GM23338 (cell line): ENCODE data around the gene SPRY2. TPM values are rescaled to one million over a fixed set of nuclear protein-coding genes. Genes with fewer than 3 reads are reported as not detected.

Experiments used
- ATAC-seq: fragments of 200-7000 bp; cut with Tn5 transposase; 3 replicates; pipeline ENCODE4 v1.9.1; 2020
- DNase-seq: peaks from one replicate; pipeline ENCODE4 v3.0.0-alpha.2; 2015; ENCODE audit warnings: low spot score
- H2AFZ ChIP-seq: fragments of 200-600 bp; sonication (generic); 2 replicates; pipeline ENCODE4 v1.8.0; 2016; ENCODE audit warnings: antibody characterized with exemption, mild to moderate bottlenecking, moderate library complexity
- H3F3A ChIP-seq: fragments of 200-600 bp; sonication (generic); replicated peaks from 2 replicates; pipeline ENCODE4 v1.8.0; 2017; ENCODE audit warnings: antibody characterized with exemption, mixed run types, low read depth
- H3K27ac ChIP-seq: fragments of 200-600 bp; sonication (generic); 2 replicates; pipeline ENCODE4 v1.6.1; 2016; ENCODE audit warnings: low read depth
- H3K27me3 ChIP-seq: fragments of 200-600 bp; sonication (generic); 2 replicates; pipeline ENCODE4 v1.8.0; 2016; ENCODE audit warnings: mild to moderate bottlenecking, mixed run types, moderate library complexity; ENCODE audit not compliant: insufficient read depth
- H3K36me3 ChIP-seq: fragments of 200-600 bp; sonication (generic); 2 replicates; pipeline ENCODE4 v1.8.0; 2016; ENCODE audit warnings: mild to moderate bottlenecking; ENCODE audit not compliant: insufficient read depth
- H3K4me1 ChIP-seq: fragments of 200-600 bp; sonication (generic); 2 replicates; pipeline ENCODE4 v1.8.0; 2016; ENCODE audit warnings: mild to moderate bottlenecking, moderate library complexity; ENCODE audit not compliant: insufficient read depth
- H3K4me2 ChIP-seq: fragments of 200-600 bp; sonication (generic); 2 replicates; pipeline ENCODE4 v1.7.1; 2017; ENCODE audit warnings: mixed run types
- H3K4me3 ChIP-seq: fragments of 200-600 bp; sonication (generic); 2 replicates; pipeline ENCODE4 v1.6.1; 2016; ENCODE audit warnings: mixed run types
- H3K79me2 ChIP-seq: fragments of 200-600 bp; sonication (generic); replicated peaks from 2 replicates; pipeline ENCODE4 v1.8.0; 2017; ENCODE audit warnings: mild to moderate bottlenecking; ENCODE audit not compliant: insufficient read depth
- H3K9me2 ChIP-seq: fragments of 200-600 bp; sonication (generic); 2 replicates; pipeline ENCODE4 v1.8.0; 2017; ENCODE audit not compliant: insufficient read depth
- H4K20me1 ChIP-seq: fragments of 200-600 bp; sonication (generic); replicated peaks from 2 replicates; pipeline ENCODE4 v1.8.0; 2017; ENCODE audit warnings: mild to moderate bottlenecking; ENCODE audit not compliant: insufficient read depth
- H3K27ac Mint-ChIP-seq: 2 replicates; pipeline ENCODE4 v1.8.0; 2020; ENCODE audit warnings: inconsistent platforms, mild to moderate bottlenecking, moderate library complexity, mixed read lengths
- H3K27me3 Mint-ChIP-seq: 3 replicates; pipeline ENCODE4 v1.8.0; 2022; ENCODE audit warnings: low read depth, mild to moderate bottlenecking, moderate library complexity, mixed read lengths, inconsistent platforms; ENCODE audit not compliant: insufficient read depth, poor library complexity
- H3K36me3 Mint-ChIP-seq: 3 replicates; pipeline ENCODE4 v1.8.0; 2021; ENCODE audit warnings: low read depth, mild to moderate bottlenecking, inconsistent platforms, moderate library complexity, mixed read lengths
- H3K4me1 Mint-ChIP-seq: 3 replicates; pipeline ENCODE4 v1.8.0; 2020; ENCODE audit warnings: mild to moderate bottlenecking, inconsistent platforms, mixed read lengths
- H3K4me3 Mint-ChIP-seq: 3 replicates; pipeline ENCODE4 v1.8.0; 2021; ENCODE audit warnings: moderate library complexity, mild to moderate bottlenecking, inconsistent platforms, mixed read lengths
- H3K9me3 Mint-ChIP-seq: 3 replicates; pipeline ENCODE4 v1.8.0; 2020; ENCODE audit warnings: moderate library complexity, mild to moderate bottlenecking, inconsistent platforms, mixed read lengths
- CREB1 ChIP-seq: fragments of 250-450 bp; sonication (Bioruptor Pico); IDR thresholded peaks from 2 replicates; pipeline ENCODE4 v1.5.0; 2020; ENCODE audit warnings: low read depth, mild to moderate bottlenecking, moderate library complexity
- EZH2 ChIP-seq: fragments of 200-600 bp; sonication (generic); IDR thresholded peaks from one replicate; pipeline ENCODE4 v1.8.0; 2017; ENCODE audit warnings: antibody characterized with exemption, mild to moderate bottlenecking, low read depth; ENCODE audit not compliant: unreplicated experiment
- EZH2phosphoT487 ChIP-seq: fragments of 200-600 bp; sonication (generic); IDR thresholded peaks from one replicate; pipeline ENCODE4 v1.8.1; 2018; ENCODE audit warnings: antibody characterized with exemption; ENCODE audit not compliant: unreplicated experiment
- JUNB ChIP-seq: IDR thresholded peaks from one replicate; pipeline ENCODE4 v1.6.1; 2016; ENCODE audit warnings: antibody characterized with exemption; ENCODE audit not compliant: unreplicated experiment
- POLR2AphosphoS5 ChIP-seq: IDR thresholded peaks from 2 replicates; pipeline ENCODE4 v1.6.1; 2016; ENCODE audit warnings: antibody characterized with exemption, low read depth
- ZNF331 ChIP-seq: fragments of 250-450 bp; sonication (Bioruptor Pico); IDR thresholded peaks from 2 replicates; pipeline ENCODE4 v1.5.0; 2020; ENCODE audit warnings: low read depth, mild to moderate bottlenecking, moderate library complexity
- polyA plus RNA-seq: library from polyadenylated mRNA; unstranded; fragments of >200 nt; fragmentation: Nextera tagmentation; extraction: Ambion mirVana; gene quantifications from 2 replicates; pipeline ENCODE4 v1.2.1, GENCODE V29; 2016
- total RNA-seq: library from RNA; depleted of rRNA; stranded (reverse); fragments of >200 nt; shearing (Covaris generic); gene quantifications from 2 replicates; pipeline ENCODE4 v1.2.3, GENCODE V29; 2014
- TF ChIP-seq, protein P1 (sequence below): IDR thresholded peaks from 2 replicates; pipeline ENCODE4 v1.6.1; 2016; ENCODE audit warnings: antibody characterized with exemption
- TF ChIP-seq, protein P2 (sequence below), 2 experiments: fragments of 200-600 bp in 1 of 2; sonication (generic) in 1 of 2; conservative IDR thresholded peaks; 2 replicates each; pipeline versions ENCODE4 v1.5.1 to v1.6.1; 2016 to 2017; ENCODE audit warnings: antibody characterized with exemption in 2 of 2, low read depth in 2 of 2, mild to moderate bottlenecking in 2 of 2, moderate library complexity in 1 of 2
- TF ChIP-seq, protein P3 (sequence below): IDR thresholded peaks from one replicate; pipeline ENCODE4 v1.6.1; 2018; ENCODE audit warnings: antibody characterized with exemption; ENCODE audit not compliant: unreplicated experiment

SPRY2 gene
- total and polyA plus RNA-seq, 2 experiments from 2014 or later: 21.5 to 39.1 TPM

DNA sequence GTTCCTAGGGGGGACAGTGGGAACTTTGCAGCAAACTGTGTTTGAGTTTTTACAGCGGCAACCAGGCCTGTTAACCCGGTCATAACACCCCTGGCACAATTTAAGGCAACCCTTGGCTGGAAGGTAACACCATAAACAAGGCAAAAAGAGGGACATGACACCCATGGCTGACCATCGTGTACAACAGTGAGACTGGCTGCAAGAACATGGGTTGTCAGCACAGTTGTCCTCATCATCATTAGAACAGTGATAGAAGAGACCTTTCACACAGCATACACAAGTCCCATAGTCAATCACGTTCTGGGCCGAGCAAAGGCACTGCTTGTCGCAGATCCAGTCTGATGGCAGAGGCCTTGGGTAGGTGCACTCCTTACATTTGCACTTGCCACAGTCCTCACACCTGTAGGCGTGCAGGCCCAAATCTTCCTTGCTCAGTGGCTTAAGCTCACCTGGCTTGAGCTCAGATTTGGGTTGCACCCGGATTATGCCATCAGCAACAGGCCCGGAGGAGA, 4.1 kb downstream of the SPRY2 start:
- peak overlapping the region; percentile 77 for H3K4me3 ChIP-seq
- H3K4me1 ChIP-seq: peaks cover 24% of the 10 kb centered on the region
- Mint-ChIP-seq H3K36me3 (peaks cover 41% of the 10 kb centered on the region), H3K4me3 (no peak overlapping the region), H3K9me3 (peaks cover 3% of the 10 kb centered on the region; the same call in 1 of the 3 replicates), H3K27me3 (peaks cover 9% of the 10 kb centered on the region), H3K4me1 (peaks cover 32% of the 10 kb centered on the region; the same call in 2 of the 3 replicates), H3K27ac (peak overlapping the region; percentile 65; the same call in 1 of the 2 replicates)
- ATAC-seq (no peak), DNase-seq (no peak)
- H3K79me2 ChIP-seq: peaks cover 90% of the 10 kb centered on the region
- peaks cover 22% of the 10 kb centered on the region for H3K36me3 ChIP-seq
- H3K9me2 ChIP-seq: no peaks in the 10 kb centered on the region
- peak overlapping the region; percentile 89; the same call in 1 of the 2 replicates for H3K4me2 ChIP-seq
- H3K27me3 ChIP-seq: no peaks in the 10 kb centered on the region
- H3K27ac ChIP-seq: no peak overlapping the region
- TF ChIP-seq JUNB: no peak
- no peak for TF ChIP-seq EZH2
- TF ChIP-seq, protein P1, sequence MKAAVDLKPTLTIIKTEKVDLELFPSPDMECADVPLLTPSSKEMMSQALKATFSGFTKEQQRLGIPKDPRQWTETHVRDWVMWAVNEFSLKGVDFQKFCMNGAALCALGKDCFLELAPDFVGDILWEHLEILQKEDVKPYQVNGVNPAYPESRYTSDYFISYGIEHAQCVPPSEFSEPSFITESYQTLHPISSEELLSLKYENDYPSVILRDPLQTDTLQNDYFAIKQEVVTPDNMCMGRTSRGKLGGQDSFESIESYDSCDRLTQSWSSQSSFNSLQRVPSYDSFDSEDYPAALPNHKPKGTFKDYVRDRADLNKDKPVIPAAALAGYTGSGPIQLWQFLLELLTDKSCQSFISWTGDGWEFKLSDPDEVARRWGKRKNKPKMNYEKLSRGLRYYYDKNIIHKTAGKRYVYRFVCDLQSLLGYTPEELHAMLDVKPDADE: no peak
- TF ChIP-seq, protein P2, sequence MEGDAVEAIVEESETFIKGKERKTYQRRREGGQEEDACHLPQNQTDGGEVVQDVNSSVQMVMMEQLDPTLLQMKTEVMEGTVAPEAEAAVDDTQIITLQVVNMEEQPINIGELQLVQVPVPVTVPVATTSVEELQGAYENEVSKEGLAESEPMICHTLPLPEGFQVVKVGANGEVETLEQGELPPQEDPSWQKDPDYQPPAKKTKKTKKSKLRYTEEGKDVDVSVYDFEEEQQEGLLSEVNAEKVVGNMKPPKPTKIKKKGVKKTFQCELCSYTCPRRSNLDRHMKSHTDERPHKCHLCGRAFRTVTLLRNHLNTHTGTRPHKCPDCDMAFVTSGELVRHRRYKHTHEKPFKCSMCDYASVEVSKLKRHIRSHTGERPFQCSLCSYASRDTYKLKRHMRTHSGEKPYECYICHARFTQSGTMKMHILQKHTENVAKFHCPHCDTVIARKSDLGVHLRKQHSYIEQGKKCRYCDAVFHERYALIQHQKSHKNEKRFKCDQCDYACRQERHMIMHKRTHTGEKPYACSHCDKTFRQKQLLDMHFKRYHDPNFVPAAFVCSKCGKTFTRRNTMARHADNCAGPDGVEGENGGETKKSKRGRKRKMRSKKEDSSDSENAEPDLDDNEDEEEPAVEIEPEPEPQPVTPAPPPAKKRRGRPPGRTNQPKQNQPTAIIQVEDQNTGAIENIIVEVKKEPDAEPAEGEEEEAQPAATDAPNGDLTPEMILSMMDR (conservative IDR thresholded peaks at IDR 0.05; ENCODE audit: low read depth in 2 of 2): no peak
- TF ChIP-seq ZNF331 (CRISPR knock-in tag): no peak
- H3F3A ChIP-seq: peaks cover 4% of the 10 kb centered on the region; the same call in 1 of the 2 replicates
- peaks cover 42% of the 10 kb centered on the region for H4K20me1 ChIP-seq
- no peak overlapping the region for H2AFZ ChIP-seq

- H3K36me3 Mint-ChIP-seq: peaks cover 45% of the 10 kb centered on the region
- Histone ChIP-seq H4K20me1 (peaks cover 42% of the 10 kb centered on the region), H3K27ac (peak overlapping the region; percentile 21; the same call in 1 of the 2 replicates)
- TF ChIP-seq POLR2AphosphoS5: no peak
- TF ChIP-seq CREB1 (CRISPR knock-in tag): no peak
- TF ChIP-seq, protein P1: no peak
- no peak for TF ChIP-seq JUNB
- TF ChIP-seq EZH2: no peak
- TF ChIP-seq, protein P3, sequence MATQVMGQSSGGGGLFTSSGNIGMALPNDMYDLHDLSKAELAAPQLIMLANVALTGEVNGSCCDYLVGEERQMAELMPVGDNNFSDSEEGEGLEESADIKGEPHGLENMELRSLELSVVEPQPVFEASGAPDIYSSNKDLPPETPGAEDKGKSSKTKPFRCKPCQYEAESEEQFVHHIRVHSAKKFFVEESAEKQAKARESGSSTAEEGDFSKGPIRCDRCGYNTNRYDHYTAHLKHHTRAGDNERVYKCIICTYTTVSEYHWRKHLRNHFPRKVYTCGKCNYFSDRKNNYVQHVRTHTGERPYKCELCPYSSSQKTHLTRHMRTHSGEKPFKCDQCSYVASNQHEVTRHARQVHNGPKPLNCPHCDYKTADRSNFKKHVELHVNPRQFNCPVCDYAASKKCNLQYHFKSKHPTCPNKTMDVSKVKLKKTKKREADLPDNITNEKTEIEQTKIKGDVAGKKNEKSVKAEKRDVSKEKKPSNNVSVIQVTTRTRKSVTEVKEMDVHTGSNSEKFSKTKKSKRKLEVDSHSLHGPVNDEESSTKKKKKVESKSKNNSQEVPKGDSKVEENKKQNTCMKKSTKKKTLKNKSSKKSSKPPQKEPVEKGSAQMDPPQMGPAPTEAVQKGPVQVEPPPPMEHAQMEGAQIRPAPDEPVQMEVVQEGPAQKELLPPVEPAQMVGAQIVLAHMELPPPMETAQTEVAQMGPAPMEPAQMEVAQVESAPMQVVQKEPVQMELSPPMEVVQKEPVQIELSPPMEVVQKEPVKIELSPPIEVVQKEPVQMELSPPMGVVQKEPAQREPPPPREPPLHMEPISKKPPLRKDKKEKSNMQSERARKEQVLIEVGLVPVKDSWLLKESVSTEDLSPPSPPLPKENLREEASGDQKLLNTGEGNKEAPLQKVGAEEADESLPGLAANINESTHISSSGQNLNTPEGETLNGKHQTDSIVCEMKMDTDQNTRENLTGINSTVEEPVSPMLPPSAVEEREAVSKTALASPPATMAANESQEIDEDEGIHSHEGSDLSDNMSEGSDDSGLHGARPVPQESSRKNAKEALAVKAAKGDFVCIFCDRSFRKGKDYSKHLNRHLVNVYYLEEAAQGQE: no peak
- TF ChIP-seq EZH2phosphoT487: no peak
These were observed 4.6 kb downstream of the SPRY2 start for GRCh38 chr13:80336370-80336769.

More at GRCh38 chr13:80336370-80336769, 4.6 kb downstream of the SPRY2 start:
- Mint-ChIP-seq H3K27ac (no peak overlapping the region), H3K4me3 (no peak overlapping the region), H3K27me3 (peaks cover 8% of the 10 kb centered on the region), H3K9me3 (peaks cover 3% of the 10 kb centered on the region; the same call in 1 of the 3 replicates), H3K4me1 (peaks cover 32% of the 10 kb centered on the region; the same call in 2 of the 3 replicates)
- Histone ChIP-seq H3K27me3 (no peaks in the 10 kb centered on the region), H3K79me2 (peaks cover 94% of the 10 kb centered on the region), H3F3A (peaks cover 4% of the 10 kb centered on the region; the same call in 1 of the 2 replicates), H3K4me2 (peak overlapping the region; percentile 89; the same call in 1 of the 2 replicates), H3K9me2 (no peaks in the 10 kb centered on the region), H2AFZ (no peak overlapping the region), H3K4me1 (peaks cover 24% of the 10 kb centered on the region), H3K36me3 (peaks cover 22% of the 10 kb centered on the region), H3K4me3 (peak overlapping the region; percentile 77)
- DNase-seq (no peak), ATAC-seq (no peak)
